Stimulated activated CD4-positive, alpha-beta T cell treated with anti-CD3 and anti-CD28 coated beads, TNF-alpha, amount 100 ng/mL, for 1 hour (primary cell): ENCODE data around the gene ECHDC3.

ENCODE experiments used
- DNase-seq, 3 donors: peaks; one replicate each; pipeline ENCODE4 v3.0.0-alpha.2; 2020; ENCODE audit warnings: low read depth in 3 of 3, low spot score in 1 of 3

ECHDC3 gene

DNA sequence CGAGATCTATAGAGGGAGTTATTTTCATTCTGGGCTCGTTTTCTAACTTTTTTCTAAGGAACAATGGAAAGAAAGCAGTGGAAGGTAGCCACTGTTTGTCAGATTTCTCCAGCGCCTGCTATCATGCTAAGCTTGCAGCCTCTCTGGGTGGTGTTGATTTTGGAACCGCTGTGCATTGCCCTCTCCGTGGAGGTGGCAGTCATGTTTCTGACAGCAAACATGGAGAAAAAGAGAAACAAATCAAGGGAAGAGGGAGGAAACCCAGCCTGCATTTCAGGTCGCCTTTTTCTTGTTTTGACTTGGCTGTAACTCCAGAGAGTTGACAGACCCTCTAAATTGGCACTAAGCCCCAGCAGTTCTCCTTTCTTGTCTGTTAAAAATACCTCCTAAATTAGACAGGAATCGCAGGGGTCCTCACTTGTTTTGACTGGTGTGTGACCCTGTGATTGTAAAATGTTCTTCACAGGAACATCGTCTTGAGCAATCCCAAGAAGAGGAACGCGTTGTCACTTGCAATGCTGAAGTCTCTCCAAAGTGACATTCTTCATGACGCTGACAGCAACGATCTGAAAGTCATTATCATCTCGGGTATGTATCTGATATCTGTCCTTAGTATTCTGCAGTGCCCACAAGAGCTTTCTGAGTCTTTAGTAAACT, 4.8 kb downstream of the ECHDC3 start:
- DNase-seq = no peak

DNA sequence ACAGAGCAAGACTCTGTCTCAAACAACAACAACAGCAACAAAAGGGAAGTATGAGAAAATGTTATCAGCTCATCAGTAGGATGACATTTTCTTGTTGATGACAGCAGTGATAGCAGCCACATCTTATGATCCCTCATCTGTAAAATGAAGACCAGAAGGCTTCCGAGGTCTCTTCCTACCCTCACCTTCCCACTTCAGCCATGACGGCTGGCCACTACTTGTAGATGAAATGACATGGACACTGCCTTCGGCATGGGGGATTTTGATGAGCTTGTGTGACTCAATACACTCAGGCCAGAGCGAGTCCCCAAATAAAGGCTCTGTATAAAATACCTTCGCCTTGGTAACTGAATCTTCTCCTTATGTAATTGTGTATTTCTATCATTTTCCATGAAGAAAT, 6.7 kb downstream of the ECHDC3 start:
- DNase-seq = no peak

GRCh38 chr10:11750420-11750819, 8.2 kb downstream of the ECHDC3 start:
- no peak for DNase-seq

GRCh38 chr10:11754173-11754572, 12.0 kb downstream of the ECHDC3 start:
- DNase-seq = no peak

DNA sequence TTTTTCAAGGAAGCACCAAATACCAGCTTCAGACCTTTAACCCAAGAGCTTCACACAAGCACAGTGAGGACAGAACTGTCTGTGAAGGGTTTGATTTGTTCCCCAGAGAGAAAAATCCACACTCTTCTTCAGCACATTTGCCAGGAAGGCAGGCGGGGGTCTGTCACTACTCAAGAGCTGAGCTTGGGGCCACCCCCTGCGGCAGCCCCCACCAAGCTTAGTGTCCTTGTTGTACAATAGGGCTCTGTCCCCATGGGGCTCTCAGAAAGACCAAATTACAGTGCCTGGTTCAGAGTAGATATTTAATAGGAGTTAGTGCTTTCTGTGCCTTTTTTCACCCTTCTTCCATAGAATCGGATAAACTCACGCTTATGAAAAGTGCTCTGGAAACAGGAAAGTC, 12.4 kb downstream of the ECHDC3 start:
- no peak for DNase-seq

DNA sequence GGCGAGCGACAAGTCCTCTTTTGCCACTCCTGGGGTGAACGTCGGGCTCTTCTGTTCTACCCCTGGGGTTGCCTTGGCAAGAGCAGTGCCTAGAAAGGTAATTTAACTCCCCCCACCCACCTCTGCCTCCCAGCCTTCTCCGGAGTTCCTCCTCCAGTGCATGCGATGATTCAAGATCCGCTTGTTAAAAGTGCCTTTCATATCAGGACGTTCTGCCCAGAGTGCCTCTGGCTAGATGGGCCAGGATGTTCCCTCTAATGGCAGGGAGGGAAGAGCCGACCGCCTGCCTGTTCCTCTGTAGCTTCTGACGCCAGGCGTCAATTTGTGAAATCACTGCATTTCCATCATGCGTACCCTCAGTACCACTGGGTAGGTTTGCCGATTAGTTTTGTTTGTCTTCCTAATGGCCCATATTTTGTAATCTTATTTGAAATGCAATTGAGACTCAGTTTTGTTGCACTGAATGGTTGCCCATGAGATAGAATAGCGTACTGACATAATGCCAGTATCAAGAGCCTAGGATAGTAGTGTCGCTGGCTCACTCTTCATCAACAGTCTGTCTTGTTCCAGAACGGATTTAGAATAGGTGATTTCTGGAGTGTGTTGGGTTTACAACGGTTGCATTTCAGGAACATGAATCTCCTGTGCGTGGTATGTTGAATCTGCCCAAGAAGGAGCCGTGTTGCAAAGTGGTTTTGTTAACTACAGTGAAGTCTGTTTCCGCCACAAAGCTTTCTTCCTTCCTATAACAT, 13.5 kb downstream of the ECHDC3 start:
- DNase-seq = no peak

DNA sequence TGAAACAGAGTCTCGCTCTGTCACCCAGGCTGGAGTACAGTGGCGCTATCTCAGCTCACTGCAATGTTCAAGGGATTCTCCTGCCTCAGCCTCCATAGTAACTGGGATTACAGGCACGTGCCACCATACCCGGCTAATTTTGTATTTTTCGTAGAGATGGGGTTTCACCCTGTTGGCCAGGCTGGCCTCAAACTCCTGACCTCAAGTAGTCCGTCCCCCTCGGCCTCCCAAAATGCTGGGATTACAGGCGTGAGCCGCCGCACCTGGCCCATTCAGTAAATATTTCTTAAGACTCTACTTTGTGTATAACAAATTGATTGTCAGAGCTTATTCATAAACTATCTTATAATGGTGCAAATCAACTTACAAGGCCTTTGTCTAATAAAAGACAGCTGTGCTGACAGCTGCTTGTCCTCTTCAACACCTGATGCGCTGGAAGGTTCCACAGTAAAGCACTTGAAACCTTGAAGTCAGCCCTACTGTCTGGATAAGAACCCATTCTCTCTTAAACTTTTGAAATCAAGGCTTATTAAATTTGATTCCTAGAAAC, 14.7 kb downstream of the ECHDC3 start:
- no peak for DNase-seq

DNA sequence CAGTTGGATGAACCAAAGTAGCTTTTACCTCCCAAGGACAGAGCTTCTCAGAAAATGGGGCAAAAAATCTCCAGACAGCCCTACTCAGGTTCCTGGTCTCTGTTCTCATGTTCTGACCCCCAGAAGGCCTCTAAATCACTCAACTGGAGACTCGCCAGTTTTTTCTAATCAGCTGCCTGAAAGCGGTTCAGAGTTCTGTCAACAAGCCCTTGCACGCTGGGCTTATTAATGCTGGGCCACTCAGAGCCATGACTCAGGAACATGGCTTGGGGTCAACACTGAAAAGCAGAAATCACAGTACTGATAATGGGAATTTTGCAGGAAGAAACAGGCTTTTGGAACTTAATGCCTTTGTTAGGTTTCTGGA, 15.3 kb downstream of the ECHDC3 start:
- DNase-seq = no peak

- peak; percentile 42 to 78 (median 65) for DNase-seq
Measured at GRCh38 chr10:11757821-11758463, 15.8 kb downstream of the ECHDC3 start.

DNA sequence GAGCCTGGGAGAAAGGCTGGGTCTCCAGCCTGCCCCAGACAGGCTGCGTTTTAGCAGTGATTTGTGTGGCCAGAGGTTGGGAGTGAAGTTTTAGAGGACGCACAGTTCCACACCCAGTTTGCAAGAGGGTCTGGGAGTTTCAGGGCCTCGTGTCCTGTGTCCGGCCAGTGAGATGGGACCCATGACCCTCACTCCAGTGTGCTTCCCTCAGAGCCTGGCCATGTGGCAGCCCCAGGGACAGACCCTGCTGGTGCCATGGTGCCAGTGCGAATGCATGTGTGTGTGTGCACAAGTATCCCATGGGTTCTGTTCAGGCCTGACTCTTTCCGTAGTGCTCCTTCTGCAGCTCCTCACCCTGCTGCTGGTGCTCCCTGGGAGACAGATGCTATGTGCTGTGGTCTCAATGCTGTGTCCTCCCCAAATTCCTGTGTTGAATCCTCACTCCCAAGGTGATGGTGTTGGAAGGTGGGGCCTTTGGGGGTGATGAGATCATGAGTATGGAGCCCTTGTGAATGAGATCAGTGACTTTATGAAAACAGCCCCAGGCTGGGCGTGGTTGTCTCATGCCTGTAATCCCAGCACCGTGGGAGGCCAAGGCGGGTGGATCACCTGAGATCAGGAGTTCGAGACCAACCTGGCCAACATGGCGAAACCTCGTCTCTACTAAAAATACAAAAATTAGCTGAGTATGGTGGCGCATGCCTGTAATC, 16.5 kb downstream of the ECHDC3 start:
- DNase-seq = no peak

DNA sequence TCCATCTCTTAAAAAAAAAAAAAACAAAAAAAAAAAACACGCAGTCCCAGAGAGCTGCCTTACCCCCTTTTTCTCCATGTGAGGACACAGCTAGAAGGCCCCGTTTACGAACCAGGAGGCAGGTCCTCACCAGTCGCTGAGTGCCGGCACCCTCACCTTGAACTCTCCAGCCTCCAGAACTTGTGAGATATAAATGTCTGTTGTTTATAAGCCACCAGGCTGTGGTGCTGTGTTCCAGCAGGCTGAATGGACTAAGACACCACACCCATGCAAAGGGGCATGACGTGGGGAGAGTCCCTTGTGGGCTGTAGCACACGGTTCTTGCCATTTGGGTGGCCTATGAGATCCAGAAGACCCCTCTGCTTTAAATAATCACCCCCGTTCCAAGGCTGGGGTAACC, 17.2 kb downstream of the ECHDC3 start:
- no peak for DNase-seq

GRCh38 chr10:11760151-11760550, 18.0 kb downstream of the ECHDC3 start:
- no peak for DNase-seq

- no peak for DNase-seq
Measured at GRCh38 chr10:11760861-11761260, 18.7 kb downstream of the ECHDC3 start.

GRCh38 chr10:11761431-11761830, 19.2 kb downstream of the ECHDC3 start:
- DNase-seq = no peak

DNA sequence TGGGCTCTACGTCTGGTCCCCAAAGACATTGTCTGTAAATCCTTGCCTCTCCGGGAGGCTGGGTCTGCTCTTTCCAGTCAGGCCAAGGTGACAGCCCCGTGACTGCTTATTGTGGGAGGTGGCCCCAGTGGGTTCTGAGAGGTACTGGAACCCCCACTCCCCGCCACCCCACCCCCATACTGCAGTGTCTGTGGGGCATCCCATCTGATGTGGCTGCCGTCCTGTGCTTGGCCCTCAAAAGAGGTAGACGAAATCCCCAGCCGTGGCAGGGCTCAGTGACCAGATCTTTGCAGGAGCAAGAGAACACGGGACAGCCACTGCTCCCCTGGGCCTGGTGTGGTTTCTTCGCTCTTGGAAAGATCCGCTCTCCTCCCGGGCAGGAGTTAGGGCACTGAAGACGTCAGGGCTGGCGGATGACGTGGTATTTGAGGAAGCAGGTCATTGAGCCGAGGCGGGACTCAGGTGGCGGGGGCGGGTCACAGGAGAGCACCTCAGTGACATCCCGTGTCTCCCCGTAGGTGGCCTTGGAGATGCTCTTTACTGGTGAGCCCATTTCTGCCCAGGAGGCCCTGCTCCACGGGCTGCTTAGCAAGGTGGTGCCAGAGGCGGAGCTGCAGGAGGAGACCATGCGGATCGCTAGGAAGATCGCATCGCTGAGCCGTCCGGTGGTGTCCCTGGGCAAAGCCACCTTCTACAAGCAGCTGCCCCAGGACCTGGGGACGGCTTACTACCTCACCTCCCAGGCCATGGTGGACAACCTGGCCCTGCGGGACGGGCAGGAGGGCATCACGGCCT, 20.7 kb downstream of the ECHDC3 start:
- DNase-seq = no peak

GRCh38 chr10:11763501-11763861, 21.3 kb downstream of the ECHDC3 start:
- DNase-seq = no peak

DNA sequence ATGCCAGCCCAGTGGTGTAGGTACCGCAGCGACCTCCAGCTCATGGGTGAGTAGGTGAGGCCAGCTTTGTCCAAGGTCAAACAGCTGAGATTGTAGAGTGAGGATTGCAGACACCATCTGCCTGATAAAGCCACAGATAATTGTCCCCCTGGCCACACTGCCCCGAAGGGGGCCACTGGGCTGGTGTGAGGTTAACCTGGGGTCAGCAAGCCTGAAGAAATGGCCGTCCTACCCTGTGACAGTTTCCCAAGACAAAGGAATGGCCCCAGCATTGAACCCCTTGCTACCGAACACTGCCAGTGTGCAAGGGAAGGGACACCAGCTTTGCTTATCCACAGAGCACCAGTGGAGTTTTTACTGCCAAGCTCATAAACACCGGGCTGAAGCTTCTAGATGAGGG, 23.0 kb downstream of the ECHDC3 start:
- no peak for DNase-seq

DNA sequence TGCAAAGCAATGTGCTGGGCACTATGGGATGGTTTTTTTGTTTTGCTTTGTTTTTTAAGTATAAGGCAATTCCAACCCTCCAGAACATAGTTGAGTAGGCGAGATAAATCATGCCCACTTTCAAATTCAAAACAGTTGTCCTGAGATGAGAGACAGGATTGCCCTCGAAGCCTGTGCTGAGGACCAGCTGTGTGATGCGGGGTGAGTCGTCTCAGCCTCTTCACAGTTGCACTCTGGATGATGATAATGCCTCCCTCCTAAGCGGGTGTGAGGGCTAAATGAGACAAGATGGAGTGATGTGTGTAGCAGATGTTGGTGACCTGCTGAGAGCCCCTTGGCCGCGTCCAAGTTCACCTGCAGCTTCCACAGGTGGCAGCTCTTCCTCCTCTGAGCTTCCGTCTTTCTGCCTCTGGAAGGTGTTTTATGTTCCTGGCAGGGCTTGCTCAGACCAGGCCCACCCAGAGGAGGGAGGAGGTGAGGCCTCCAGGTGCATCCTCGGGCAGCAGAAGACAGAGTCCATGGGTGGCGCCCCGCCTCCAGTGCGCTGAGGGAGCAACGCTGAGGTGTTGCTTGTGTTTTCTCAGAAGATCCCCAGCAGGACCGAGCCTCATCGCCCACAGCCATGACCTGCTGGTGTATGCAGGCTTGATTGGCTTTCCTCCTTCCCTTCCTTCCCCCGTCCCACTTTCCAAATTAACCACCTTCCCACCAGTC, 30.6 kb downstream of the ECHDC3 start:
- DNase-seq = no peak

DNA sequence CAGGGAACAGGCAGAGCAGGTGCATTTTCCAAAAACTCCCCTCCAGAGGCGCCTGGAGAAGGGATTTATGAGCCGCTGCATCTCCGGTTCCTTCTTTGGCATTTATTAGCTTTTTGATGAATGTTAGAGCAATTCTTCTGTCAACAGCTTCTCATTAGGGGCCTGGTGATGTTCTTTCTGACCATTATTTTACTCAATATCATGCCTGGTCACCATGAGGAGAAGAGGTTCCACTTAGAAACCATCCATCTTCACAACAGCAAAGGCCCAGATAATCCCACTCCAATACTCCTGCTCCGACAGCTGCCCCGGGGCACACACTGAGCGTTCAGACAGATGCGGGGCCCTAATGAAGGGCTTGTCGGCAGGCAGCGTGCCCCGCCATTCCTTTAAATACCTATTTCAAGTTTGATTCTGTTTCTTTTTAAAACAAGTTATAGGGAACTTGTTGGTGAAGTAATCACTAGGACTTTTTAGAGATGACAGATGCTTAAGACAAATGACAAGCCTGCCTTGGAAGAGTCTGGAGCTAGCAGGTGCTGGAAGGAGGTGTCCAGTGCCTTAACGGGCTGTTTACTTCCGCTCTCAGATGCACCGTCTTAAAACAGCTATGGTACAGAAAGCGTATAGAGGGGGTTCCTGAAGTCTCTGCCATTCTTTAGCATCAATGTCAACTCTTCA, 31.7 kb downstream of the ECHDC3 start:
- DNase-seq = no peak

DNA sequence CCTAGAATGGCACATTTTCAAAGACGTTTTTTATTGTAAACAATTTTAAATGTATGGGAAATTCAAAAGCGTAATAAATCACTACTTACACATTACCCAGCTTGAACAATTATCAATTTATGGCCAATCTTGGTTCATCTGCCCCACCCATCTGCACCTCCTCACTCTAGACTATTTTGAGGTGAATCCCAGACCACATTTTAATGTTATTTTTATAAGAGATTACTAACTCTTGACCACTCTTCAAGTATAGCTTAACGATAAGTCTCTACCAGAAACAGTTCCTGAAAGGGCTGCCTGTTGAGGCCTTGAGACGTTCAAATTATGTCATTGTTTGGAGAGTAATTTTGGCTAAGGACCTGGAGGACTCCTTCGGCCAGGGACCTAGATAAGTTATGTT, 33.2 kb downstream of the ECHDC3 start:
- DNase-seq = no peak
